Measurements from ENCODE around the gene CD83. TPM values are rescaled to one million over a fixed set of nuclear protein-coding genes. Genes with fewer than 3 reads are reported as not detected.

Gene CD83
- total RNA-seq, 4 donors from 2014 or later = 0.82 to 4.8 (median 2.1) TPM

GRCh38 chr6:14182916-14183315, 65.3 kb downstream of the CD83 start:
- WGBS, 2 donors (ENCODE audit: low coverage in 1 of 2) = 20 to 63% methylated on average over 1 of the region's 1 CpG
- in situ Hi-C loops (cut with MboI; ENCODE audit: low pct_ligation_motif_present in 1 of 4, low pct_unique_long_range_greater_than_20kb in 1 of 4, low sequenced_read_pairs in 3 of 4) = no loop called here

More at GRCh38 chr6:14182916-14183315, 65.3 kb downstream of the CD83 start:
- Histone ChIP-seq H3K36me3 (no peaks in the 10 kb centered on the region), H3K4me1 (no peaks in the 10 kb centered on the region), H3K27ac (no peak overlapping the region), H3K4me3 (no peak overlapping the region), H3K27me3 (no peaks in the 10 kb centered on the region), H3K9me3 (no peaks in the 10 kb centered on the region)
- no peak for DNase-seq
- intact Hi-C loops (cut with DNase I; ENCODE audit: low total_unique reads) = no loop called here
- TF ChIP-seq EP300 (IDR thresholded peaks at IDR 0.05; ENCODE audit: low read depth) = no peak
- TF ChIP-seq POLR2AphosphoS5 (IDR thresholded peaks at IDR 0.05) = no peak

Small RNA genes within 50 kb of the gene (small RNA-seq; reads per million reads assigned to genes)
- 0 reads per million in 4 donors for gene RNU7-133P

Other genes with a start within 250 kb of the CD83 start
- not detected for gene RNF182, start 192.8 kb upstream of the CD83 start, total RNA-seq